OCI-LY1 (cell line): ENCODE data around the gene CAPN12.

ENCODE experiments used
- H2AFZ ChIP-seq: fragments of 200-600 bp; sonication (generic), shearing (Covaris generic); 2 replicates; pipeline ENCODE4 v1.6.0; 2014; ENCODE audit warnings: antibody characterized with exemption, mild to moderate bottlenecking, low read length
- H3F3A ChIP-seq: fragments of 200-600 bp; sonication (generic), shearing (Covaris generic); 2 replicates; pipeline ENCODE4 v1.6.0; 2014; ENCODE audit warnings: mild to moderate bottlenecking, antibody characterized with exemption, low read length, moderate library complexity; ENCODE audit not compliant: insufficient read depth
- H3K27ac ChIP-seq: fragments of 200-600 bp; sonication (generic); 2 replicates; pipeline ENCODE4 v1.5.1; 2014; ENCODE audit warnings: low read length, mixed run types, mild to moderate bottlenecking, low read depth; ENCODE audit not compliant: poor library complexity, severe bottlenecking
- H3K27me3 ChIP-seq: fragments of 200-600 bp; sonication (generic); 2 replicates; pipeline ENCODE4 v1.6.0; 2014; ENCODE audit warnings: antibody characterized with exemption, mild to moderate bottlenecking, low read length, moderate library complexity; ENCODE audit not compliant: insufficient read depth
- H3K36me3 ChIP-seq: fragments of 200-600 bp; sonication (generic); 2 replicates; pipeline ENCODE4 v1.6.1; 2014; ENCODE audit warnings: mild to moderate bottlenecking, antibody characterized with exemption, low read length, moderate library complexity, mixed read lengths; ENCODE audit not compliant: insufficient read depth
- H3K4me1 ChIP-seq: fragments of 200-600 bp; sonication (generic); 2 replicates; pipeline ENCODE4 v1.5.1; 2014; ENCODE audit warnings: mild to moderate bottlenecking, low read length, moderate library complexity; ENCODE audit not compliant: insufficient read depth, severe bottlenecking
- H3K4me2 ChIP-seq: fragments of 200-600 bp; sonication (generic), shearing (Covaris generic); 2 replicates; pipeline ENCODE4 v1.6.1; 2014; ENCODE audit warnings: low read length
- H3K4me3 ChIP-seq: fragments of 200-600 bp; sonication (generic); 2 replicates; pipeline ENCODE4 v1.5.1; 2014; ENCODE audit warnings: low read length, low read depth, mild to moderate bottlenecking, mixed read lengths; ENCODE audit not compliant: poor library complexity, severe bottlenecking
- H3K79me2 ChIP-seq: fragments of 200-600 bp; shearing (Covaris generic); 2 replicates; pipeline ENCODE4 v1.6.1; 2016; ENCODE audit warnings: mixed run types, low read length, mixed read lengths; ENCODE audit not compliant: insufficient read depth
- H3K9ac ChIP-seq: fragments of 200-600 bp; sonication (generic), shearing (Covaris generic); 2 replicates; pipeline ENCODE4 v1.6.1; 2014; ENCODE audit warnings: mild to moderate bottlenecking, low read length, mixed read lengths
- H3K9me2 ChIP-seq: fragments of 200-600 bp; sonication (generic), shearing (Covaris generic); 2 replicates; pipeline ENCODE4 v1.6.1; 2014; ENCODE audit warnings: low read depth, mild to moderate bottlenecking, low read length, mixed read lengths
- H3K9me3 ChIP-seq: fragments of 200-600 bp; shearing (Covaris generic); 2 replicates; pipeline ENCODE4 v1.6.1; 2014; ENCODE audit warnings: low read length, mixed read lengths
- H4K20me1 ChIP-seq: fragments of 200-600 bp; sonication (generic), shearing (Covaris generic); 2 replicates; pipeline ENCODE4 v1.6.0; 2016; ENCODE audit warnings: mild to moderate bottlenecking, low read length; ENCODE audit not compliant: insufficient read depth
- EZH2 ChIP-seq: fragments of 200-600 bp; sonication (generic), shearing (Covaris generic); IDR thresholded peaks from 2 replicates; pipeline ENCODE4 v1.8.0; 2017; ENCODE audit warnings: borderline replicate concordance, mixed run types, mild to moderate bottlenecking, antibody characterized with exemption, low read length, moderate library complexity, mixed read lengths
- TF ChIP-seq, protein P1 (sequence below): fragments of 200-600 bp; sonication (generic), shearing (Covaris generic); IDR thresholded peaks from 2 replicates; pipeline ENCODE4 v1.5.1; 2017; ENCODE audit warnings: mild to moderate bottlenecking, antibody characterized with exemption, low read length, moderate library complexity, mixed read lengths

CAPN12 gene

DNA sequence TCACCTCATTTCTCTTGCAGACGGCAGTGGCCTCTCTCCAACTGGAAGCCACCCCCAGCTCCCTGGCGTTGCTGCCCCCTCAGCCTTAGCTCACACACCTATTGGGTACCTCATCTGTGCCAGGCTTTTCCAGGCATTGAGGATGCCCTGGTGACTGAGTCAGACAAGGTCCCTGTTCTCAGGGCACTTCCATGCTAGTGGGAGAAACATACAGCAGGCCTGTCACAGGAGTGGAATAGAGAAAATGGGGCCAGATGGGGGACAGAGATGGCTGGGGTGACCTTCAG is 33.9 kb downstream of the CAPN12 start:
- Histone ChIP-seq H3K36me3 (peaks cover 82% of the 10 kb centered on the region), H3K27ac (no peak overlapping the region), H3K9me2 (no peaks in the 10 kb centered on the region), H3K4me2 (no peak overlapping the region), H4K20me1 (no peaks in the 10 kb centered on the region), H3K4me1 (no peaks in the 10 kb centered on the region), H3K79me2 (no peaks in the 10 kb centered on the region), H3K9ac (no peak overlapping the region), H3F3A (no peaks in the 10 kb centered on the region), H3K27me3 (no peaks in the 10 kb centered on the region), H3K4me3 (no peak overlapping the region), H3K9me3 (no peaks in the 10 kb centered on the region), H2AFZ (no peak overlapping the region)
- TF ChIP-seq, protein P1, sequence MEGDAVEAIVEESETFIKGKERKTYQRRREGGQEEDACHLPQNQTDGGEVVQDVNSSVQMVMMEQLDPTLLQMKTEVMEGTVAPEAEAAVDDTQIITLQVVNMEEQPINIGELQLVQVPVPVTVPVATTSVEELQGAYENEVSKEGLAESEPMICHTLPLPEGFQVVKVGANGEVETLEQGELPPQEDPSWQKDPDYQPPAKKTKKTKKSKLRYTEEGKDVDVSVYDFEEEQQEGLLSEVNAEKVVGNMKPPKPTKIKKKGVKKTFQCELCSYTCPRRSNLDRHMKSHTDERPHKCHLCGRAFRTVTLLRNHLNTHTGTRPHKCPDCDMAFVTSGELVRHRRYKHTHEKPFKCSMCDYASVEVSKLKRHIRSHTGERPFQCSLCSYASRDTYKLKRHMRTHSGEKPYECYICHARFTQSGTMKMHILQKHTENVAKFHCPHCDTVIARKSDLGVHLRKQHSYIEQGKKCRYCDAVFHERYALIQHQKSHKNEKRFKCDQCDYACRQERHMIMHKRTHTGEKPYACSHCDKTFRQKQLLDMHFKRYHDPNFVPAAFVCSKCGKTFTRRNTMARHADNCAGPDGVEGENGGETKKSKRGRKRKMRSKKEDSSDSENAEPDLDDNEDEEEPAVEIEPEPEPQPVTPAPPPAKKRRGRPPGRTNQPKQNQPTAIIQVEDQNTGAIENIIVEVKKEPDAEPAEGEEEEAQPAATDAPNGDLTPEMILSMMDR = no peak
- no peak for TF ChIP-seq EZH2

DNA sequence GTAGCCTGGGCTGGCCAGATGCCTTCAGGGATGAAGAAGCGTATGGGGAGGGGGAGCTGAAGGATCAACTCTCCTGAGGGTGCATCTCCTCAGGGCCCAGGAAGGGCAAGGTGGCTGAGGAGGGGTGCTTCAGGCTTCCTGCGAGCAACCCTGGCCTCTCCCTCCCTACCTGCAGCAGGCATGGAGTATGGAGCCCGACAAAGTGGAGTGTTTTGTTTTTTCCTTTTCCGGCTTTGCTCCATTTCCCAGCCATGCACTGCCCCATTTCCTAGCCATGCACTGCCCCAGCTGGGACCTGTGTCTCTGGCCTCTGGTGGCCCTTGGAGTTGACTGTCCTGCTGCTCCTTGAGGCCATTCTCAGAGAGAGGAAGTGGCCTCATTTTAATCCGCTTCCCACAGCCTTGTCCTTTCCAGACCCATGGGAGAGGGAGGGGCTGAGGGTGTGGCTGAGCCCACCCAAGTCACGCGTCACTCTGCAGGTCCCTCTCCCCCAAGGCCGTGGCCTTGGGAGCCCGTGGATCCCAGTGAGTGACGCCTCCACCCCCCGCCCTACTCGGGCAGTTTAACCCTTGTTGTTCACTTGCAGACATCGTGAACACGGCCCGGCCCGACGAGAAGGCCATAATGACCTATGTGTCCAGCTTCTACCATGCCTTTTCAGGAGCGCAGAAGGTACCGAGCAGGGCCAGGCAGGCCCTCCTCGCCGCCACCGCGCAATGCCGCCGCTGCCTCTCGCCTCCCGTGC is 34.4 kb downstream of the CAPN12 start:
- no peaks in the 10 kb centered on the region for H3K79me2 ChIP-seq
- no peak overlapping the region for H3K4me2 ChIP-seq
- no peaks in the 10 kb centered on the region for H3K9me2 ChIP-seq
- no peaks in the 10 kb centered on the region for H3K9me3 ChIP-seq
- no peaks in the 10 kb centered on the region for H3K27me3 ChIP-seq
- TF ChIP-seq EZH2 = no peak
- TF ChIP-seq, protein P1 = no peak
- no peaks in the 10 kb centered on the region for H4K20me1 ChIP-seq
- no peak overlapping the region for H3K9ac ChIP-seq
- H3K4me3 ChIP-seq = no peak overlapping the region
- peaks cover 86% of the 10 kb centered on the region for H3K36me3 ChIP-seq
- no peak overlapping the region for H3K27ac ChIP-seq
- no peak overlapping the region for H2AFZ ChIP-seq
- no peaks in the 10 kb centered on the region for H3K4me1 ChIP-seq
- no peaks in the 10 kb centered on the region for H3F3A ChIP-seq

DNA sequence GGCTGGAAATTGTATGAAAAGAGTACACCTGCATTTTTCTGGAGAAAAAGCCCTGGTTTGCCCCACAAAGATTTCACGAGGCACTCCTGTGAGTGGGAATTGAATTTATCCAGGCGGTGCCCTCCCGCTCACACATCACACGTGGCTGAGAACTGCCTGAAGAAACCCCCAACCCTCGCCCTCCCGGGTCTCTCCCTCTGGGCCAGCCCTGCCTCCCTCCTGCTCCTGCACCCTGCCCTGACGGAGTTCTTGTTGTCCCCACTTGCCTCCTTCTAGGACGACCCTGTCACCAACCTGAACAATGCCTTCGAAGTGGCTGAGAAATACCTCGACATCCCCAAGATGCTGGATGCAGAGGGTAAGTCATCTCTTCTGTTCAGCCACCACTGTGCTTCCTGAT is 35.2 kb downstream of the CAPN12 start:
- Histone ChIP-seq H3K27ac (no peak overlapping the region), H4K20me1 (no peaks in the 10 kb centered on the region), H3K9ac (no peak overlapping the region), H3K9me2 (no peaks in the 10 kb centered on the region), H3F3A (no peaks in the 10 kb centered on the region), H3K4me1 (no peaks in the 10 kb centered on the region), H3K4me3 (no peak overlapping the region), H3K36me3 (peaks cover 86% of the 10 kb centered on the region), H3K27me3 (no peaks in the 10 kb centered on the region), H3K79me2 (no peaks in the 10 kb centered on the region), H3K9me3 (no peaks in the 10 kb centered on the region), H3K4me2 (no peak overlapping the region), H2AFZ (no peak overlapping the region)
- TF ChIP-seq, protein P1 = no peak
- no peak for TF ChIP-seq EZH2
